DMS53 treated with DMSO at 0.1 percent for 48 hours (cell line): Measurements from ENCODE around the gene PRKCI.
"Not testable (repeated sequence)": the region's sequence is repeated elsewhere in the genome, so short reads cannot be mapped to it uniquely, and the experiment has no call there.

Experiments used
- DNase-seq: peaks from one replicate; lab custom pipeline; 2025; ENCODE audit not compliant: unreplicated experiment; lab: John Stamatoyannopoulos, UW

Gene PRKCI

DNA sequence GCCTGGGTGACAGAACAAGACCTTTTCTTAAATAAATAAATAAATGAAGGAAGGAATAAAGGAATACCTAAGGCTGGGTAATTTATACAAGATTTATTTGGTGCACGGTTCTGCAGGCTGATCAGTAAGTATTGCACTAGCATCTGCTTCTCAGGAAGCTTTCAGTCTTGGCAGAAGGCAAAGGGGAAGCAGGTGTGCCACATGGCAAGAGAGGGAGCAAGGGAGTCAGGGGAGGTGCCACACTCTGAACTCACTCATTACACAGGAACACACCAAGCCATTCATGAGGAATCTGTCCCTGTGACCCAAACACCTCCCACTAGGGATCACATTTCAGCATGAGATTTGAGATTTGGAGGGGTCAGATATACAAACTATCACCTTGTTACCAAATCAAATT, 56.4 kb downstream of the PRKCI start:
- no peak for DNase-seq

DNA sequence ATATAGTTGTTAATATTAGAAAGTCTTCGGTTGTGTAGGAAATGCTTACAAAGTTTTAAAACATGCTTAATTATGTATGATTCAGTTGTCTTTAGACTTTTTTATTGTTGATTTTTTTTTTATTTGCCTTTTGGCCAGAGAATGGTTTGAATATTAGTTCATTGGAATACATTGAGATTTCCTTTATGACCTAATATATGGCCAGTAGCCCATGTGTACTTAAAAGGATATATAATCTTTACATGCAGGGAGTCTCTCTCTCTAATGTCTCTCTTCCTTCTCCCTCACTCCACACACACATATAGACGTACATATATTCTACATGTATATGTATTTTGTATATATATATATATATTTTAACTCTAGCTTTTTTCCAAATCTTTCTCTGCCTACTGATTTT, 68.0 kb downstream of the PRKCI start:
- DNase-seq, result no peak

DNA sequence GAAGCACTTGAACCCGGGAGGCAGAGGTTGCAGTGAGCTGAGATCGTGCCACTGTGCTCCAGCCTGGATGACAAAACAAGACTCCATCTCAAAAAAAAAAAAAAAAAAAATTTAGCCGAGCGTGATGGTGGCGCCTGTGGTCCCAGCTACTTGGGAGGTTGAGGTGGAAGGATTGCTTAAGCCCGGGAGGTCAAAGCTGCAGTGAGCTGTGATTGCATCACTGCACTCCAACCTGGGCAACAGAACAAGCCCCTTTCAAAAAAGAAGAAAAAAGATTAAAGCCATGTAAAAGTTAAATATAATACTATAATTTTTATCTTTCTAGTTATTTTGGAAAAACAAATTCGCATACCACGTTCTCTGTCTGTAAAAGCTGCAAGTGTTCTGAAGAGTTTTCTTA, 73.4 kb downstream of the PRKCI start:
- DNase-seq, result no peak

DNA sequence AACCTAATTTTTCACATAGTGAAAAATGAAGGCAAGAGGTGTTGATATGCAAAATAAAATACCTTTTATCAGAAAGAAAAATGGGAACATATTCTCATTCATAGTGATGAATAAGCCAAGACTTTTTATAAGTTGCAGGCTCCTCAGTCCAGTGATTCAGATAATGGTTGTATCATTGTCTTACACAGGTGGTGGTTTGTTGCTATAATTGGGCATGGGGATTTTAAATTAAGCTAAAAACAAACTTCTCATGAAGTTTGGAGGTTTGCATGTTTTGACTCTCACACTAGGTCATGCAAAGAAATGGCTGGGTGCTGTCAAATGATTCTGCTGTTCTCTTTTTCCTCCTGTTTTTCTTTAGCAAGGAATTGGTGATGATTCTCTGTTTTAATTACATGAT, 74.5 kb downstream of the PRKCI start:
- no peak for DNase-seq

DNA sequence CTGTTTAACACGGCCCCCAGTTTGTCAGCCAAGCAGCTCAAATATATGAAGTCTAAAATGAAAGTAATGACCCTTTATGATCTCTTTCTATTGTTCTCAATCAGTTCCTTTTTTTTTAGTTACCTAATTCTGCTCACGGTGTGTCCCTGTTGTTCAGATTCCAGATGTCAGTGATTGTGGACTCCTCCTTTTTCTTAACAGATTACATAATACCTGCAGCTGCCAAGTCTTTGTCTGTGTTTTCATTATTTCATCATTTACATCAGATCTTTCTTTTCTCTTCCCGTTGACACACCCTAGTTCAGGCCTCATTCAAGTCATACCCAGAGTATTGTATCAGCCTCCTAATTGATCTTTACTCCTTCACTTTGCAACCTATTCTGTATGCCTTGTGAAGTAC, 79.2 kb downstream of the PRKCI start:
- no peak for DNase-seq

DNA sequence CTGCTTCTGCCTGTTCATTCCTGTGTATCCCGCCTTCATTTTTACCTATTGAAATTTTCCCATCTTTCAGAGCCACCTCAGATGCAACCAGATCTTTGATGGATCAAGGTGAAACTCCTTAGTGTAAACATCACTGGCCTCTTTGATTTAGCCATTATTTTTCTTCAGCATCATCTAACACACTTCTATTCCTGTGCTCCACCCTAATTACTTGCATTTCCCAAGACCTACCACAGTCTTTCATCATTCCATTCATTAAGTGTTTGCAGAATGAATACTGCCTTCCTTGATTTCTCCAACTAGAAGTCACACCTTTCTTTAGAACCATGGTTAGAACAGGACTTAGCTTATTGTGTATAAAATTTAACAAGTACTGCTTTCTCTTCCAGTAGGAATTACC, 79.8 kb downstream of the PRKCI start:
- DNase-seq, result no peak

DNA sequence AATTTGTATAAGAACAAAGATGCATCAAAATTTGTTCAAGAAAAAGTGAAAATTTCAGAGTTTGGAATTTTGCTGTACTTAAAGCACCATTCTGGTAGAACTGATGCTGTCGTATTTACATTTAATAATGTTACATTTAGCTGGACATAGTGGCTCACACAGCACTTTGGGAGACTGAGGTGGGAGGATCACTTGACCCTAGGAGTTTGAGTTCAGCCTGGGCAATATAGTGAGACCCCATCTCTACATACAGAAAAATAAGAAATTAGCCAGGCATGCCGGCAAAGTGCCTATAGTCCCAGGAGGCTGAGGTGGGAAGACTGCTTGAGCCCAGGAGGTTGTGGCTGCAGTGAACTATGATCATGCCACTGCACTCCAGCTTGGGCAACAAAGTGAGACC, 83.8 kb downstream of the PRKCI start:
- DNase-seq, result no peak

DNA sequence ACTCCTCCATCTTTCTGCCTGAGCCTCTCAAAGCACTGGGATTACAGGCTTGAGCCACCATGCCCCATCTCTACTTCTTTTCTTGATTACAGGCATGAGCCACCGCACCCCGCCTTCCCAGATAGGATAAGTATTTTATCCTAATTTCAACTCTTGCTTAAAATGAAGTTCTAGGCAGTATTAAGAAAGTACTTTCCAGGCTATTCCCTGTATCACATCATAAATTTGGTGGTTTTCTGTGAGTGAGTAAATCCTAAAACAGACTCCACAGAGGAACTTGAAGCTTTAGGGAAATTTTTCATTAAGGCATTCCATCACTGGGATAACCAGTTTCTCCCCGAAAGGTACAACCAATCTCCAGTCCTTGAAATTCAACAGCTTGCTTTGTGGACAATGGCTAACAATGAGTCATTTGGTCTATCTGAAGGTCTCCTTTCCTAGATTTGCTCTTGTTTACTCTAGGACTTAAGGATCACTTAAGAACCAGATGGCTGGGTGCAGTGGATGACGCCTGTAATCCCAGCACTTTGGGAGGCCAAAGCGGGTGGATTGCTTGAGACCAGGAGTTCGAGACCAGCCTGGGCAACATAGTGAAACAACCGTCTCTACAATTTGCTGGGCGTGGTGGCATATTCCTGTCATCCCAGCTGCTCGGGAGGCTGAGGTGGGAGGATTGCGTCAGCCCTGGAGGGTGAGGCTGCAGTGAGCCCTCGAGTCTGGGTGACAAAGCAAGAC, 85.6 kb downstream of the PRKCI start:
- DNase-seq, result peak; percentile 91

DNA sequence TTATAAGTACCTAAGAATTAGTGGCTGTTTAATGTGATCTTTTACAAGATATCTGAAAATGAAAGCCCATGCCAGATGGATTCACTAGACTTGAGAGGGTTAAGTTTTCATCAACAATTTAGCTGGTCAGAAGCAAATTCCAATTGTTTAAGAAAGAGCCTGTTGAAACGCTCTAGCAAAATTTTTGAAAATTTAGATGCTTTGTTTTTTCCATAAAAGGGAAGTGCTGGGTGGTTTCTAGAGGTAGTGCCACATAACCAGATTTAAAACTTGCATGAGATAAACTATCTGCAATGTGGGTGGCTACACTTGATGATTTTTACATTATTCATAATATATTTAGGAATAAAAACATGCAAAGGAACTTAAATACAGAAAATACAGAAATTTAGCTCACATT, 86.8 kb downstream of the PRKCI start:
- DNase-seq, result no peak

DNA sequence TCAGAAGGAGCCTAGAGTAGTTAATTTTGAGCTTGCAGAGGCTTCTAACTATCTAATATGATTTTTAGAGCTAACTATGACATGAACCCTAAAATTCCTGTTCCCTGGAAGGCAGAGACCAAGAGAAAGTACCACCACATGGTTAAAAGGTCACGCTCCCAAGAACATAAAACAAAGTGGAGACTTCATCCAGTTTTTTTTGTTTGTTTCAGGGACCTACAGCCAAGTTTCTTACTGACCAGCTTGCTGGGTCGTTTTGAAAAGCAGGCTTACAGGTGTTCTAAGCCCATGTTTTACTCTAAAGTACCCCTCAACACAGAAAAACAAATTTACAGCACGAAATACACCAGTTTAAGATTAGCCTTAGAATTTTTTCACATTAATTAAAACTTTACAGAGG, 95.7 kb downstream of the PRKCI start:
- DNase-seq, result no peak

DNA sequence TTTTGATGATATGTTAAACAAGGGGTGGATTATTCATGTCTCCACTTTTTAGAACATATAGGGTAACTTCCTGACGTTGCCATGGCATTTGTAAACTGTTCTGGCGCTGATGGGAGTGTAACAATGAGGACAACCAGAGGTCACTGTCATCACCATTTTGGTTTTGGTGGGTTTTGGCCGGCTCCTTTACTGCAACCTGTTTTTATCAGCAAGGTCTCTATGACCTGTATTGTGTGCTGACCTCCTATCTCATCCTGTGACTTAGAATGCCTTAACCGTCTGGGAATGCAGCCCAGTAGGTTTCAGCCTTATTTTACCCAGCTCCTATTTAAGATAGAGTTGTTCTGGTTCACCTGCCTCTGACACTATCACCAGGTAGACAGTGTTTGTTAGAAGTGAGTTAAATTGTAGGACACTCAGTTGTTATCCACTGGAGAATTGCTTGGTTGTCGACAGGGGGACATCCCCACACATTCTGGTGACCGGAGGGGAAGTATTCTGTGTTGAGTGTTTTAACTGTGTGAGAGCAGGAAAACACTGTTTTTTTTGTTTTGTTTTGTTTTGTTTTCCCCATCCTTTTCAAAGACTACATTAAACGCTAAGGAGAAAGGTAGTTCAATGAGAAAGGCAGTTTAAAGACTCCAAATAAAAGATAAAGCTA, 98.4 kb downstream of the PRKCI start:
- DNase-seq, result no peak

DNA sequence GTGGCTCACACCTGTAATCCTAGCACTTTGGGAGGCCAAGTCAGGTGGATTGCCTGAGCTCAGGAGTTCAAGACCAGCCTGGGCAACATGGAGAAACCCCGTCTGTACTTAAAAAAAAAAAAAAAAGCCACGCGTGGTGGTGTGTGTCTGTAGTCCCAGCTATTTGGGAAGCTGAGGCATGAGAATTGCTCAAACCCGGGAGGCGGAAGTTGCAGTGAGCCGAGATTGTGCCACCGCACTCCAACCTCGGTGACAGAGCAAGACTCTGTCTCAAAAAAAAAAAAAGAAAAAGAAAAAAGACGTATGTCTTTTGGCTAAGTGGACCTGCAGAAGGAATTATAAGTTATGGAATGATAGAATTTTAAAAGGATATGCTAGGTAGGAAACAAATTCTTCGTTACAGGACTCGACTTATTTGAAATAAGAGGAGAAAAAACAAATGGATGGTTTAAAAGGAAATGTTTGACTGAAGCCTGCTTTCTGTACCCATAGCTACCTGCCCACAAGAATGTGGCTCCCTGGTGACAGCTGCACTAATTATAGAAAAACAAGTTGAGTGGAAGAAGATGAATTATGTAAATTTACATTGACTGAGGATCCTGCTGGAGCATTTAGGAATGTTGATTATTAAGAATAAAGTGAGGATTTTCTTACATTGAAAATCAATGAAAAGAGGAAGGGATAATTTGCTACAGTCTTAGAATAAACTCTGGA, 99.3 kb downstream of the PRKCI start:
- DNase-seq, result no peak

DNA sequence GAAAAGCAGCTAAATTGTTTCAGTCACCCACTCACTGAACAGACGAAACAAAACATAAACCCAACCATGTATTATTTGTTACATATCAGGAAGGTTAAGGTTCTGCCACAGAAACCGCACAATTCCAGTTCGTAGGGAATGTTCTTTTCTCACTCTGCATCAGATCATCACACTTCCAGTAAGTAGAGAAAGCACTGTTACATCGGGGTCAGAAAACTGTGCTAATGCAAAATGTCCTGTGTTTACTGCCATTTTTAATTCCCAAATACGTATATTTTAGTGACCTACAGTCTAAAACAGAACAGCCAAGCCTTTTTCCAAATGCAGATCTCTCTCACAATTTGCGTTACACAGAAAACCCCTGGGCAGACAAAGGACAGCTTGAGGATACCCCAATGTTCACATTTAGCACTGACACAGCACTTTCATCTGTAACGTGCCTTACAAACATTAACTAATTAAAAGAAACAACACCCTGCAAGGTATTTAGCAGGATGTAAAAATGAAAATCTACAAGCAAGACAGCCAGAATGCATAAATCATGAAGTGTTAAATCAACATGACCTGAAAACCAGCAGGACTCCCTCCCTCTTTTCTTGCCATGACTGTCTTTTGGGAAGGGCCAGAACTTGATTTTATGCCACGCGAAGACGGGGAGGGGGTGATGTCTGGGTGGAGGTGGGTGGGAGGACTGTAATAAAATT, 100.5 kb downstream of the PRKCI start:
- no peak for DNase-seq

DNA sequence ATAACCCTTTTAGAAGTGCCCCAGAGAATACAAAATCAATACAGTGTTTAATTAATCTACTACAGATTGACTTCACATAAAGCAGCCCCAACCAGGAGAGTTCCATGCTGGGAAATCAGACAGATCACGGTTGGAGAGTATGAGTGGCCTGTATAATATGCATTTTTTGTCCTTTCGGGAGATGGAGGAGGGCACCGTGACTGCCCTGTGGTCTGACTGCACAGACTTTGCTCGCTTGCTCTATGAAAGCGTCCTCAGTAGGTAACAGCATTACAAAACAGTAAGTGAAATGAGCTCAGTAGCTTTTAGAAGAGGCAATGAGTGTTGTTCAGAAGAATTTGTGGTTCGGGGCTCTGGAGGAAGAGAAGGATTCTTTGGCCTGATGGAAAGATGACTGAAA, 101.1 kb downstream of the PRKCI start:
- no peak for DNase-seq

DNA sequence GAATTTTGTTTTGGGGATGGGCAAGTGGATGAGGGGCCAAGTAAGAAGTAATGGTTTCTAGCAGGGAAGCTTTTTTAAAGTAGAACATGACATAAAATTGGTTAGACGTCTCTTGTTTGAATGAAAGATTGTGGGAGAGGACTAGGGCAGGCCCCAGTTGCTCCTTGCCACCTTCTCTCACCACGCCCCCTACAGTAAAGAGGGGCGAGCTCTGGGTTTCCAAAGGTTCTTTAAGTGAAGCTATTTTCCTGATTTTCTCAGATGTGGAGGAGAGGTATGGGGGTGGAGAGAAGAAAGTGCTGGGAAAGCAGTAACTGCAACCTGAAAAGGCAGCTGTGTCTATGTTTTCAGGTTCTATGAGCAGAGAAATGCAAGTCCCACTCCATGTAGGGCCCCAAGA, 102.7 kb downstream of the PRKCI start:
- no peak for DNase-seq

DNA sequence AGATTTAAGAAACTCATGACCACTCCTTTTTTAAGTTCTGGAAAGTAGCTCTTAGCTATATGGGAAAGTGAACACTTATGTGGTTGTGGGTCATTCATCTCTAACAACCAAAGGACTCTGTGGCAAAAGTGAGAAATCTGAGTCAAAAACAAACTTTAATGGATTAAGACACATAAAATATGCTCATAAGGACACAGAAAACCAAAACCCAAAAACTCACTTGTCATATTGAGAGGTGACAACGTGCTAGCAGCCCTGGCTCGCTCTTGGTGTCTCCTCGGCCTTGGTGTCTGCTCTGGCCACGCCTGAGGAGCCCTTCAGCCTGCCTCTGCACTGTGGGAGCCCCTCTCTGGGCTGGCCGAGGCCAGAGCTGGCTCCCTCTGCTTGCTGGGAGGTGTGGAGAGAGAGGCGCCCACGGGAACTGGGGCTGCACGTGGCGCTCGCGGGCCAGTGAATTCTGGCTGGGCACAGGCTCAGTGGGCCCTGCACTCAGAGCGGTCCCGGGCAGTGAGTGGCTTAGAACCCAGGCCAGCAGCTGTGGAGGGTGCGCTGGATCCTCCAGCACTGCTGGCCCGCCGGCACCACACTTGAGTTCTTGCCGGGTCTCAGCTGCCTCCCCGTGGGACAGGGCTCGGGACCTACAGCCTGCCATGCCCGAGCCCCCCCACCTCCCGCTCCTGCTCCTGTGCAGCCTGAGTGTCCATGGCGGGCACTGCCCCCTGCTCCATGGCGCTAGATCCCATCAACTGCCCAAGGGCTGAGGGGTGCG, 105.0 kb downstream of the PRKCI start:
- no peak for DNase-seq

DNA sequence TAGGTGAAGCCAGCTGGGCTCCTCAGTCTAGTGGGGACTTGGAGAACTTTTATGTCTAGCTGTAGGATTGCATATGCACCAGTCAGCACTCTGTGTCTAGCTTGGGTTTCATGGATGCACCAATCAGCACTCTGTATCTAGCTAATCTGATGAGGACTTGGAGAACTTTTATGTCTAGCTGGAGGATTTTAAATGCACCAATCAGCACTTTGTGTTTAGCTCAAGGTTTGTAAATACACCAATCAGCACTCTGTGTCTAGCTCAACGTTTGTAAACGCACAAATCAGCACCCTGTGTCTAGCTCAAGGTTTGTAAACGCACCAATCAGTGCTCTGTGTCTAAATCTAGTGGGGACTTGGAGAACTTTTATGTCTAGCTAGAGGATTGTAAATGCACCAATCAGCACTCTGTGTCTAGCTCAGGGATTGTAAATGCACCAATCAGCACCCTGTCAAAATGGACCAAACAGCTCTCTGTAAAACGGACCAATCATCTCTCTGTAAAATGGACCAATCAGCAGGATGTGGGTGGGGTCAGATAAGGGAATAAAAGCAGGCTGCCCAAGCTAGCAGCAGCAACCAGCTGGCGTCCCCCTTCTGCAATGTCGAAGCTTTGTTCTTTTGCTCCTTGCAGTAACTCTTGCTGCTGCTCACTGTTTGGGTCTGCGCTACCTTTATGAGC, 105.8 kb downstream of the PRKCI start:
- DNase-seq, result not testable (repeated sequence)

DNA sequence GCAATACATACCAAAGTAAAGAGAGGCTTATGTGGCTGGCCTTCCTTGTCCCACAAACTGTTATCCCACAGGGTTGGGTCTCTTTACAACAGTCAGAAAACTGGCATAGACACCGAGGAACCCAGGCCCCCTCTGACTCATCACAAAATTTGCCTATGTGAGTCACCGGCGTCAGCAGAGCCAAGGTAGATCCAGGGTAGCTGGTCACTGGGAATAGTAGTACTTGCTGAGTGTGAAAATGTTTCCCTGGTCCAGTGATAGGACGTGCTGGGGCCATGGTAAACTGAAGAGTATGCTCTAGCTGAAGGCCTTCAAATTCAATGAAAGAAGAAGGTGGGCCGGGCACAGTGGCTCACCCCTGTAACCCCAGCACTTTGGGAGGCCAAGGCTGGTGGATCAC, 108.1 kb downstream of the PRKCI start:
- DNase-seq, result peak; percentile 29

DNA sequence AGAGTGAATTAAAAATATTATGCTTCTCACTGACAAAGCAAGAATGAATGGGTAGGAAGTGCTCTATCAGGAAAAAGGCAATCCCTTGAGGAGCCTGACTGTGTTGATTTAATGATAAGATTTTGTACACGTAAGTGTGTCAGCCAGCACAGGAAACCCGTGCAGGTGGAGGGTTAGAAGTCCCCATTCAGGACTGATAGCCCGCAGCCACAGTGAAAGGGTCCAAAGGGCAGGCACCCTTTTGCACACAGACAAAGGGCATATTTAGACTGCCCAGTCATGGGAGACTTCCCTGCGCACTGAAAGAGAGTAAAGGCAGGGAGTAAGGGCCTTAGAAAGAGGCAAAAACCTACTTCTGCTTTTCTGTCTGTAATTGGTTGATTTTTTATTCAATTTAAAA, 108.9 kb downstream of the PRKCI start:
- DNase-seq, result peak; percentile 51

DNA sequence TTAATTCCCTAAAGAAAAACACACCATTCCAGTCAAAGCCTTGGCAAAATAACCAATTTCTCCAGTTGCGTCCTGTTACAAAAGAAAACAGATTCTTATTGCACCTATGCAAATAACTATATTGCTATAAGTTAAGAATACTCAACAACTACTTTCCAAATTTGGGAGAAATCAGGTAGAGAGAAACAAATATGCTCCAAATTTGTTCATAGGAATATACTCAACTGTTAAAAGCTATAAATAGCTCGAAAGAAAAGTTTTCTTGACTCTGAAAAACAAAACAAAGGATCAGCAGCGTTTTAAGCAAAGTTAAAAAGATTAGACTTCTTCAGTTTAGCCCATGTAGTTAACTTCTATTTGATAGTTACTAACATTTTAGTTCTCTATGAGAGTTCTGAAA, 115.2 kb downstream of the PRKCI start:
- no peak for DNase-seq
